HepG2 (cell line): ENCODE results near the gene ATP13A5. TPM values are rescaled to one million over a fixed set of nuclear protein-coding genes. Genes with fewer than 3 reads are reported as not detected.

ENCODE experiments used
- ATF6 ChIP-seq: sonication (generic); formaldehyde crosslinking; conservative IDR thresholded peaks from 2 replicates; pipeline ENCODE4 v1.4.0; 2020; ENCODE audit warnings: missing genetic modification reagents
- BCLAF1 ChIP-seq: fragments of 450-650 bp; IDR thresholded peaks from 2 replicates; pipeline ENCODE4 v1.6.1; 2017; ENCODE audit warnings: mild to moderate bottlenecking
- E2F5 ChIP-seq: sonication (generic); formaldehyde crosslinking; conservative IDR thresholded peaks from 2 replicates; pipeline ENCODE4 v1.4.0; 2020; ENCODE audit warnings: missing genetic modification reagents
- FOXP1 ChIP-seq, 2 experiments: fragments of 450-650 bp in 1 of 2; IDR thresholded peaks; 2 replicates each; pipeline ENCODE4 v1.6.1; 2017 to 2018; ENCODE audit warnings: antibody characterized with exemption in 1 of 2
- TIGD3 ChIP-seq: sonication (generic); formaldehyde crosslinking; IDR thresholded peaks from 2 replicates; pipeline ENCODE4 v1.5.1; 2020; ENCODE audit warnings: mild to moderate bottlenecking, missing genetic modification reagents, borderline replicate concordance
- UBTF ChIP-seq: sonication (generic); formaldehyde crosslinking; IDR thresholded peaks from 2 replicates; pipeline ENCODE4 v1.4.0; 2020; ENCODE audit warnings: mild to moderate bottlenecking, missing genetic modification reagents
- ZNF576 ChIP-seq: sonication (generic); formaldehyde crosslinking; IDR thresholded peaks from 2 replicates; pipeline ENCODE4 v1.4.0; 2020; ENCODE audit warnings: mild to moderate bottlenecking, missing genetic modification reagents
- ZNF629 ChIP-seq: sonication (generic); formaldehyde crosslinking; conservative IDR thresholded peaks from 2 replicates; pipeline ENCODE4 v1.5.0; 2020; ENCODE audit warnings: missing genetic modification reagents
- ZNF816 ChIP-seq: sonication (generic); formaldehyde crosslinking; IDR thresholded peaks from 2 replicates; pipeline ENCODE4 v1.8.0; 2022; ENCODE audit warnings: missing genetic modification reagents, mild to moderate bottlenecking, borderline replicate concordance
- ZNF839 ChIP-seq: sonication (generic); formaldehyde crosslinking; IDR thresholded peaks from 2 replicates; pipeline ENCODE4 v1.4.0; 2020; ENCODE audit warnings: missing genetic modification reagents, mild to moderate bottlenecking, borderline replicate concordance
- polyA plus RNA-seq, 8 experiments: library from polyadenylated mRNA; depleted of rRNA in 3 of 8; stranded (reverse) in 7 of 8; unstranded in 1 of 8; fragments of >200 nt; fragmentation: Illumina TruSeq in 4 of 8; extraction: Trizol in 4 of 8; gene quantifications; 2 replicates each; pipeline versions ENCODE4 v1.2.1 to v1.2.3, GENCODE V29; 2011 to 2016; ENCODE audit warnings: low read depth in 4 of 8, missing spikeins in 1 of 8, mixed read lengths in 1 of 8; ENCODE audit not compliant: insufficient read depth in 1 of 8
- total RNA-seq, 5 experiments: library from RNA; depleted of rRNA; stranded (reverse); fragments of >200 nt; fragmentation: Illumina TruSeq; extraction: Trizol; gene quantifications; 2 replicates each; pipeline ENCODE4 v1.2.3, GENCODE V29; 2016; ENCODE audit warnings: low read depth in 1 of 5

Gene ATP13A5
- total and polyA plus RNA-seq, 2 of the 13 experiments (the other 11 are each of a cell fraction or from before 2014, with no cell fraction given), result not detected

- TF ChIP-seq BCLAF1, result no peak
- no peak for TF ChIP-seq ZNF816 (CRISPR knock-in tag)
- no peak for TF ChIP-seq ATF6 (CRISPR knock-in tag)
- TF ChIP-seq ZNF576 (CRISPR knock-in tag), result no peak
- TF ChIP-seq TIGD3, result no peak
- TF ChIP-seq E2F5 (CRISPR knock-in tag), result no peak
- TF ChIP-seq FOXP1 (IDR thresholded peaks at IDR 0.05), result no peak
- TF ChIP-seq FOXP1 (CRISPR knock-in tag; IDR thresholded peaks at IDR 0.05), result no peak
- TF ChIP-seq UBTF, result no peak
- TF ChIP-seq ZNF629 (CRISPR knock-in tag), result no peak
- TF ChIP-seq ZNF839 (CRISPR knock-in tag), result no peak
Measured at GRCh38 chr3:193243571-193243970, 135.0 kb downstream of the ATP13A5 start (continued).
